SK-N-MC (cell line): ENCODE data around the gene MRPL11.

ENCODE experiments used
- EZH2 ChIP-seq: fragments of 200-600 bp; sonication (generic); IDR thresholded peaks from one replicate; pipeline ENCODE4 v1.6.1; 2017; ENCODE audit warnings: antibody characterized with exemption
- FOXP2 ChIP-seq: optimal IDR thresholded peaks from 2 replicates; pipeline ENCODE3; 2011; ENCODE audit warnings: mild to moderate bottlenecking, moderate library complexity; ENCODE audit not compliant: insufficient read depth; ENCODE audit errors: extremely low read length, control extremely low read depth
- POLR2AphosphoS5 ChIP-seq: IDR thresholded peaks from 2 replicates; pipeline ENCODE4 v1.6.1; 2012; ENCODE audit warnings: mild to moderate bottlenecking, low read depth, low read length, borderline replicate concordance

GRCh38 chr11:66388780-66389386, 49.8 kb downstream of the MRPL11 start:
- TF ChIP-seq POLR2AphosphoS5 (no peak), EZH2 (no peak), FOXP2 (no peak)
